Esophagus (tissue), 2 donors: ENCODE results near the gene P3H3. TPM values are rescaled to one million over a fixed set of nuclear protein-coding genes. Genes with fewer than 3 reads are reported as not detected.

ENCODE experiments used
- polyA plus RNA-seq, 2 donors: library from polyadenylated mRNA; stranded (reverse); fragments of 200-250 nt; gene quantifications; one replicate each; pipeline ENCODE4 v1.2.3, GENCODE V29; 2013
- donor health status: healthy with polysubstance abuse.
- donor health status: Bipolar disorder and iron deficiency.

Gene P3H3
- polyA plus RNA-seq, 2 donors: 3.4 to 3.9 TPM

Other genes starting within 250 kb of the P3H3 start
- 100 to 1,000 TPM in 1 of 2 donors, 10 to 100 TPM in 1; 79.3 to 116 TPM for gene CHD4, start 221.0 kb upstream of the P3H3 start, polyA plus RNA-seq
- 10 to 100 TPM; 11.6 to 19.3 TPM for gene LPAR5, start 192.4 kb upstream of the P3H3 start, polyA plus RNA-seq
- under 1 TPM; 0.32 to 0.84 TPM for gene ACRBP, start 181.0 kb upstream of the P3H3 start, polyA plus RNA-seq
- 10 to 100 TPM; 15.2 to 24.7 TPM for gene ING4, start 165.3 kb upstream of the P3H3 start, polyA plus RNA-seq
- gene ZNF384, start 139.0 kb upstream of the P3H3 start, polyA plus RNA-seq: 10 to 100 TPM; 22.2 to 26.9 TPM
- under 1 TPM; 0.10 to 0.28 TPM for gene PIANP, start 127.6 kb upstream of the P3H3 start, polyA plus RNA-seq
- gene COPS7A, start 104.4 kb upstream of the P3H3 start, polyA plus RNA-seq: 10 to 100 TPM; 34.7 to 55.4 TPM
- 100 to 1,000 TPM; 117 to 158 TPM for gene MLF2, start 75.3 kb upstream of the P3H3 start, polyA plus RNA-seq
- 100 to 1,000 TPM; 249 to 449 TPM for gene PTMS, start 62.0 kb upstream of the P3H3 start, polyA plus RNA-seq
- gene LAG3, start 55.9 kb upstream of the P3H3 start, polyA plus RNA-seq: 1 to 10 TPM in 1 of 2 donors, under 1 TPM in 1; 0.88 to 1.1 TPM
- 1 to 10 TPM; 1.4 to 2.3 TPM for gene CD4, start 38.9 kb upstream of the P3H3 start, polyA plus RNA-seq
- gene GPR162, start 6.6 kb upstream of the P3H3 start, polyA plus RNA-seq: 1 to 10 TPM; 2.1 to 2.5 TPM
- gene GNB3, start 12.5 kb downstream of the P3H3 start, polyA plus RNA-seq: 1 to 10 TPM; 1.1 to 1.3 TPM
- gene CDCA3, start 22.9 kb downstream of the P3H3 start, polyA plus RNA-seq: 10 to 100 TPM; 14.6 to 19.3 TPM
- gene USP5, start 23.7 kb downstream of the P3H3 start, polyA plus RNA-seq: 10 to 100 TPM; 21.4 to 40.7 TPM
- gene TPI1, start 39.1 kb downstream of the P3H3 start, polyA plus RNA-seq: 100 to 1,000 TPM; 404 to 939 TPM
- 1 to 10 TPM; 5.7 to 7.0 TPM for gene SPSB2, start 44.9 kb downstream of the P3H3 start, polyA plus RNA-seq
- 1 to 10 TPM; 3.3 to 3.6 TPM for gene LRRC23, start 76.4 kb downstream of the P3H3 start, polyA plus RNA-seq
- 1 to 10 TPM; 6.7 to 9.0 TPM for gene ENO2, start 86.2 kb downstream of the P3H3 start, polyA plus RNA-seq
- 10 to 100 TPM; 34.9 to 63.5 TPM for gene ATN1, start 99.6 kb downstream of the P3H3 start, polyA plus RNA-seq
- gene RNU7-1, start 115.4 kb downstream of the P3H3 start, polyA plus RNA-seq: not detected
- 100 to 1,000 TPM; 108 to 253 TPM for gene C12orf57, start 115.6 kb downstream of the P3H3 start, polyA plus RNA-seq
- gene PTPN6, start 122.9 kb downstream of the P3H3 start, polyA plus RNA-seq: 10 to 100 TPM; 19.1 to 38.3 TPM
- 100 to 1,000 TPM in 1 of 2 donors, 10 to 100 TPM in 1; 68.5 to 161 TPM for gene PHB2, start 142.3 kb downstream of the P3H3 start, polyA plus RNA-seq
- gene EMG1, start 142.5 kb downstream of the P3H3 start, polyA plus RNA-seq: 10 to 100 TPM; 13.5 to 29.5 TPM
- 10 to 100 TPM; 15.7 to 27.0 TPM for gene LPCAT3, start 190.1 kb downstream of the P3H3 start, polyA plus RNA-seq
- gene C1S, start 232.3 kb downstream of the P3H3 start, polyA plus RNA-seq: 10 to 100 TPM; 26.6 to 80.5 TPM